Activated CD4-positive, CD25-positive, alpha-beta regulatory T cell treated with anti-CD3 and anti-CD28 coated beads, Interleukin-2, amount 50 U/mL, for 24 hours (primary cell): ENCODE results near the gene NELFCD.
"Not testable (repeated sequence)": the region's sequence is repeated elsewhere in the genome, so short reads cannot be mapped to it uniquely, and the experiment has no call there.

Source experiments
- ATAC-seq, 2 donors: fragments of 150-1000 bp; cut with Tn5 transposase; one replicate each; pipeline ENCODE4 v1.10.0; 2021; ENCODE audit warnings: mild to moderate bottlenecking in 1 of 2, moderate library complexity in 1 of 2

NELFCD gene

DNA sequence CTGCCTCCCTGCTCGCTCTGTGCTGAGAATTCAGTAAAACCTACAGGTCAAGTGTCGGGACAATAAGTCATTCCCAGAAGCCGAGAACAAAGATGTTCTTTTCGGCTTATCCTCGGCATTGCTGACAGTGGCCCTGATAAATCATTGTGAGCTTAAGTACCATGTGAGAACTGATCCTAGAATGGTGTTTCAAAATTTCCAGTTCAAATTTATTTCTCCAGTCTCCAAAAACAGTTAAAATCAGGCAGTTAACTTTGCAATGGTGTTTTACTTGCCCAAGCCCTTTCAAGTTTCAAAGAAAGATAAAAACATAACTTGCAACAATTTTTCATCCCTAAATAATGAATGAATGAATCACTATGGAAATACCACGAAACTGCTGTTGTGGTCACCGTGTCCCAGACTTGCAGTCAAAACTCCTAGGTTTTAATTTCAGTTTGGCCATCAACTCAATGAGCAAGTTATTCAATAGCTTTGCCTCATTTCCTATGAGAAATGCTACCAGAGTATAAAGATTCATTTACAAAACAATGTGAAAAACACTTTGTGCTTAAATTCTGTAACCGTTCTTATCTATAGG lies 46.8 kb downstream of the NELFCD start:
- ATAC-seq: no peak

DNA sequence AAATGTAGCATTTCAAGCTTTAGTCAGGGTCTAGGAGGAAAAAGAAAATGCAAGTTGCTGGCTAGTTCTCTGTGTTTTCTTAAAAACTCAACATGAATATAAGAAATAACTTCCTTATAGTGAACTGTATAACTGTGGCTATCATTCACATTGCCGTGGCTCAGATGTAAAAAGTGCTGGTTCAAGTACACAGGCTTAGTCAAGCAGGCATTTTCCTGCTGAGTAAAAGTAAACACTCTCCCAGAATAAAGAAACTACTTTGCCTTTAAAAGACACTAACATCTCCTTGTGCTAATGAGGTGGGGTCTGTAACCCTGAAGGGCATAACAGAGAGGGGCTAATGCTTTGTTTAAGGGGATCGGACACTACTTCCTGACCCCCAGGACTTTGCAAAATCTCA lies 47.8 kb downstream of the NELFCD start:
- ATAC-seq: no peak

DNA sequence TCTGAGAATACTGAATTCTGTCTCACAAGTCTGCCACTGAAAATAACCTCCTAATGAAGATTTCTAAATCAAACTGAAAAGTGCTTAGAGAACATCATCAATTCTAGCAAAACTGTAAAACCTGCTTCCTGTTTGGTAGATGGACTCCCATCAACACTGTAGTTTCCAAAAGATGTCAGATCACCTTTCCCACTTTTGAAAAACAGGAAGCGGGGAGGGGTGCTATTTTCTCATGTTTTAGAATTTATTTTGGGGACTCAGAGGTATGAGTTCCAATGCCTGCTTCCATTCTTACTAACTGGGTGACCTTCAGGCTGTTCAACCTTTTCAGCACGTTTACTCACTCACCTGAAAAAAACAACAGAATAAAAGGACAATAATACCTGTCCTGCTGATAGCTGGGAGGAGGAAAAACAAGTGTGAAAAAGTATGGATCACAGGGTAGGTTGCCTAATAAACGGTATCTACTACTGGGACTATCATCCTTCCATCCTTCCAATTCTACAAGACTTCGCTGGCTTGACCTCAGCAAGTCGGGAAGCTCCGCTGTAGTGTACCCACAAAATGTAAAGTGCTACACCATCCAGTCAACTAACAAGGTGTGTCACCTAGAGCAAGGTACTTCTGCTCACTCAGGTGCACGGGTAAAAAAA lies 50.0 kb downstream of the NELFCD start:
- no peak for ATAC-seq

DNA sequence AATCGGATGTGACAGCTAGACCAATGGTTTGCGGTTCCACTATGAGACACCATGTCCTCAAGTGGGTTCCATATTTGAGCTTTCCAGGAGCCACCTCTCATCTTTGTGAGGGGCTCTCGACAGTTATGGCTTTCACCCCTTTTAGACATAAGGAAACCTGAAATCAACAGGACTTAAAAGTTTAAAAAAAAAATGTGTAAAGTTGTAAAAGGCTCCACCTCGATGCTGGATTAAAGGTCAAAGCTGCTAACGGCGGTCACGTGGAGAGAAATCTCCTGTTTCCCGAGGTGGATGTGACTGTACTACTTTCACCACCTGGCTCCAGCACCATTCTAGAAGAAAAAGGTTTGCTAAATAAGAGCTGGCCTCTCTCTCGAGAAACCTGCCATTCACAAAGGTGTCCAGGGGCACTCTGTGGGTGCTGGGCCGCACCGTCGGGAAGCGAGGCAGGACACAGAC lies 50.5 kb downstream of the NELFCD start:
- no peak for ATAC-seq

DNA sequence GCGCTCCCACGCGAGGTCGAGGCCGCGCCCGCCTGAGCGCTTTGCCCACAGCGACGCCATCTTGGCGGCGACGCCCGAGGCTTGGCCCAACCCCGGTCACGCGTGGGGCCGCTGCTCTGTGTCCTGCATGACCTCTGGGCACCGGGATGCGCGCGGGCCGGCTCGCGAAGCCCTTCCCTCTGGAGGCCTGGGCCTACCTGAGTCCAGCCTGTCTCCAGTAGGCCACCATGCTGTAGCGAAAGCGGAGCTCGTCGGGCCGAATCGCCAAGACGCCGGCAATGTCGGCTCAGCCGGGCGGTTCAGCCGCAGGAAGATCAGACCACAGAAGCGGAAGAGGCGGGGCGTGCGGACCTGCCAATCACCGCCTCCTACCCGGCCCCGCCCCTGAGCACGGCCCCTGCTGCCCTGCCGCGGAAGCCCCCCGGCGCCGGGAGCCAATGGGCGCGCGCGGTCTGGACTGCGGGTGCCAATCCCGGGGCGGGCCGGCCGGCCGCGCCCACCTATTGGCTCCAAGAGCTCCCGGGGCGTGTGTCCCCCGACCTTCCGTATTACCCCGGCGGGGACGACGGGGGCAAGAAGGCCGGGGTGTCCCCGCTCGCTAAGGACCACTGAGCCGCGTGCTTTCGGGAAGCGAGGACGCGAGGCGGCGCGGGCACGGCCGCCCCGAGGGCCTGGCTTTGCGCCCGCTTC lies 51.1 kb downstream of the NELFCD start, which contains the start of gene ATP5F1E:
TSS of gene ATP5F1E (minus strand) at position 313 of the 690 bp plus-strand sequence. CDS start at position 229, 84 bp downstream.
- peak; percentile 96 to 98 for ATAC-seq

DNA sequence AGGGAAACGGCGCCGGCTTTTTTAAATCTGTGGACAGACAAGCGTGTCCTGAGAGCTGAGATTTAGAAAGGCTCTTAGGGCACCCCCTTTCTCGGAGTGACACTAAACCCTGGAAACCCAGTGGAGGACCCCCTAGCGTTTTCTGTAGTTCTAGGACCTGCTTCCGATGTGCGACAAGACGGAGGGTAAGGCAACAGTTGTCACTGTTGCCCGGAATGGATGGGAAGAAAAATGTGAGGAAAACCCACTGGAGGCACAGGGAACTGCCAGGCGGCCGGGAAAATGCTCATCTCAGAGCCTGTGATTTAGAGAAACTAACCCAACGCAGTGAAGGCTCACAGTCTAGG lies 51.6 kb downstream of the NELFCD start:
- peak; percentile 4 to 7 for ATAC-seq

DNA sequence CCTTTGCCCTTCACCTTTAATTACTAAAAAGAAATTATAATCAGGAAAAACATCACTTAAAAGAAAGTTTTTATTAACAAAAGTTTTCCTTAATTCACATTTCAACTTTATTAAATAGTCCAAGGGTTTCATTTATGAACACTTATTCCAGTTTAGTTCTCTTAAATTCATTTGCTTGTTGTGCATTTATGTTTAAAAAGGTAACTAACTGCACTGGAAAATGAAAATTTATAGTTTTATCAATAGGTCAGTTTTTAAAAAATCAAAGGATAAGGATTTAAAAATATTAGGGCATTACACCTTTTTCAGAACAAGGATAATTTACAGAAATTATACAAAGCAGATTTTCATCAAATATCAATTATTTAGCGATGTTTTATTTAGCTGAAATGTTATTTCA lies 52.0 kb downstream of the NELFCD start:
- ATAC-seq: no peak

DNA sequence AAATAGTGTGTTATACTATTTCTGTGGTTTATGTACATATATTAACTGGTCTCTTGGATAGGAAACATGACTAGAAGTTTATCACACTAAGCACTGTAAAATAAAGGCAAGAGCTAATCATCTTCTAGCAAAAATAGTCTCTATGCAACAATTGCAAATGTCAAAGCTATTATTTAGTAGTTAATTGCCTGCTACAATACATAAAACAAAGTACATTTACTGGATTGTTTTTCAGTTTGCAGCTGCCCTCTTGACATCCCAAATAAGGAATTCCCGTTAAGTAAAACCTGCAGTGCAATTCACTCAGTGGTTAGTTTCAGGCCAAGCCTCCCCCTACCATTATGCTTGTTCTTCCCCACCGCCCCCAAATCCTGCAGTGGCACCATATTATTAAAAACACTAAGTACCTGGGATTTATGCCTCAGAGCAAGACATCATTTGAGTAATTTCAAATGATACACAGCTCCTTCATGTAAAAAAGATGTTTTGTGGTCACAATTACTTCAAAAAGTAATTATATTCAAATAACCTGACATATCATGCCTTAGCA lies 52.6 kb downstream of the NELFCD start:
- no peak for ATAC-seq

DNA sequence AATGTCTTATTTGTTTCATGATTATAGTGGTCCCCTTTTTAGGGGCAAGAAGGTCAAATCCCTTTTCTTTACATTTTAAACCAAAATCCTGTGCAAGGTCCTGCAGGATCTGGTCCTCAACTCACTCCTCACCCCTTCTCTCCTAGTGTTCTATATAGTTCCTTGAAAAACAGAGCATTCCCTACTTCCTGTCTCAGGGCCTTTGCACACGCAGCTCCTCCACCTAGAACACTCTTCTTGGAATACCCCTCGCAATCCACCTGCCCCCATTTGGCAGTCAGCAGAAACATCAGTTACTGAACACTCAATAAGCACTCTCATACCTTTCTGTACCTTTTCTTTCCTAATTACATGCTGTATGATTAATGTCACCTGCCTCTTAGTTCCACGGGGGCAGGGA lies 54.3 kb downstream of the NELFCD start:
- ATAC-seq: no peak

DNA sequence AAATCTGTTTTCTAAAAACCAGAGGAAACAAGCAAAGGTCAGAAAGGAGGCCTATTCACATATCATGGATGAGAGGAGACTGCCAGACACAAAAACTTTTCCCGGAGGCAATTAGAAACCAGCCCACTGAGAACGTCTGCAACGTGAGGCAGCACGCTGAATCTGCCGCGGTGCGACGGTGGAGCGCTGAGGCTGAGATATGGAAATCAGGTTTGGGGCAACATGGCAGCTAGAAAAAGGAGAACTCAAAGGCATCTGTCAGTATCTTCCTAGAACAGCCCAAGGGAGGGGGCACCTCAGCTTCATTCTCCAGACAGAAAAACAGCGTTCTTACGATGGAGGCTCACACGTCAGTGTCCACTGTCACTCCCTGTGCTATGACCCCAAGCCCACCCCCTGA lies 56.3 kb downstream of the NELFCD start:
- ATAC-seq: no peak

DNA sequence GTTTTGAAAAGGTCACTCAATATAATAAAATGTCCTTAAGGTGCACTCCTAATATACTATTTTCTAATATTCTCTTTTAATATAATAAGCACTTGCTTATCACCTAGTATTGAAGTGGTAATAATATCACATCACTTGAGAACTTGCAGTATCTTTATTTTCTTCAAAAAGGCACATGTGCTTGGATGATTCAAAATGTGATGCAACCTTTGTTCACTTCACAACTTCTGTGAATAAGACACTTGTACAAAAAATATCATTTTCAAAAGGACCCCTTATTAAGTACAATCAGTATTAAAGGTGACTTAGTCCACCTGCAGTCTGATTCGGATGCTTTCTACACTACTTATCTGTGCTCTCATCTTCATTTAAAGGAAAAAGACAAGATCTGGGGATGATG lies 58.2 kb downstream of the NELFCD start:
- ATAC-seq: peak in 1 of 2 donors; percentile 4

DNA sequence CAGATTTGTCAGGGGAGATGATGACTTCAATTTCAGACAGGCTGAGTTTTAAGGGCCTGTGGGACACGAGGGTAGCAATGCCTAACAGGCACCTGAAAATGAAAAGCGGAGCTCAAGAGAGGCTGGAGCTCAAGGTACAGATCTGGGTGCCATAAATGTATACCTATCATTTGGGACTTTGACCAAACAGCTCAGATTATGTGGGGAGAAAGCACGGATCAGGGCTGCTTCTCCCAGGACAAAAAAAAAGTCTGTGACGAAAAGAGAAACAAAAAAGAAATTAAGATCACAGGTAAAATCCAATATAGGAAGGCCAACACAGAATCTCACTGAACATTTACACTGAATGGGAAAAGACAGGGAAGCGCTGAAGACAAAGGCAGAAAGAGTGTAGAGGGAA lies 59.6 kb downstream of the NELFCD start:
- ATAC-seq: no peak

DNA sequence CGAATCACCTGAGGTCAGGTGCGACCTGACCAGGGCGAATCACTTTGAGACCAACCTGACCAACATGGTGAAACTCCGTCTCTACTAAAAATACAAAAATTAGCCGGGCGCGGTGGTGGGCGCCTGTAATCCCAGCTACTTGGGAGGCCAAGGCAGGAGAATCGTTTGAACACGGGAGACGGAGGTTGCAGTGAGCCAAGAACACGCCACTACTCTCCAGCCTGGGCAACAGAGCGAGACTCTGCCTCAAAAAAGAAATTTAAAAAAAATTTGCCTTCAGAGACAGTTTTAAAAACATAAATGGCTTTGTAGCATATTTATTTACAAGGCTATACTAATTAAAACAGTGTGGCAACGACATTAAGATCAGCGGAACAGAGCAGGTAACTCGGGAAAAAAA lies 60.4 kb downstream of the NELFCD start:
- not testable (repeated sequence) for ATAC-seq

DNA sequence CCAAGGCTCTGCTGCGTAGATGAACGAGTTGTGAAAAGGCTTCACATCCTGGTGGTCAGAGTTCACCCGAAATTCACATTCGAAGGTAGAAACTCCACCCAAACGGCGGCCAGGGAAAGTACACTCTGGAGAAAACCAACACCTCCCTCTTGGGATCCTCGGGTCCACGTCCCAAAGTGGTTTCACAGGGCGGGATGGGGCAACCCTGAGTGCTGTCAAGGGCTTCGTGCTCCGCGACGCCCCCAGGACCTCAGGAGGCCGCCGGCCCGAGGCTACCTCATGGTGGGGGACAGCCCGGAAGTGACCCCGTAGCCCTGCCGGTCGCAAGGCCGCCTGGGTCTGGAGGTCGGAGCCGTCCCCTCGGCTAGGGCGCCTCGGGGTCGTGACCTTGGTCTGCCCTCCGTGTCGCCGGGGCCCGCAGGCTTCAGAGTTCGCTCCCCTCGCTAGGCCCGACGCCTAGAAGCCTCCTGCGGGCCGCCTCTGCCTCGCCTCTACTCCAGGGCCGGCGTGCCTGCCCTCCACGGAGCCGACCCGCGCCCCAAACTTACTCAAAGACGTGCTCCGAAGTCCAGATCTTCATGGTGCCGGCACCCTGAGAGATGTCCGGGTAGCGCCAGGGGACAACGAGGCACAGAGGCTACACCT lies 61.2 kb downstream of the NELFCD start, which contains the start of gene PRELID3B:
TSS of gene PRELID3B (minus strand) at position 636 of the 645 bp plus-strand sequence. CDS start at position 580, 56 bp downstream.
- ATAC-seq: peak; percentile 28 to 32

DNA sequence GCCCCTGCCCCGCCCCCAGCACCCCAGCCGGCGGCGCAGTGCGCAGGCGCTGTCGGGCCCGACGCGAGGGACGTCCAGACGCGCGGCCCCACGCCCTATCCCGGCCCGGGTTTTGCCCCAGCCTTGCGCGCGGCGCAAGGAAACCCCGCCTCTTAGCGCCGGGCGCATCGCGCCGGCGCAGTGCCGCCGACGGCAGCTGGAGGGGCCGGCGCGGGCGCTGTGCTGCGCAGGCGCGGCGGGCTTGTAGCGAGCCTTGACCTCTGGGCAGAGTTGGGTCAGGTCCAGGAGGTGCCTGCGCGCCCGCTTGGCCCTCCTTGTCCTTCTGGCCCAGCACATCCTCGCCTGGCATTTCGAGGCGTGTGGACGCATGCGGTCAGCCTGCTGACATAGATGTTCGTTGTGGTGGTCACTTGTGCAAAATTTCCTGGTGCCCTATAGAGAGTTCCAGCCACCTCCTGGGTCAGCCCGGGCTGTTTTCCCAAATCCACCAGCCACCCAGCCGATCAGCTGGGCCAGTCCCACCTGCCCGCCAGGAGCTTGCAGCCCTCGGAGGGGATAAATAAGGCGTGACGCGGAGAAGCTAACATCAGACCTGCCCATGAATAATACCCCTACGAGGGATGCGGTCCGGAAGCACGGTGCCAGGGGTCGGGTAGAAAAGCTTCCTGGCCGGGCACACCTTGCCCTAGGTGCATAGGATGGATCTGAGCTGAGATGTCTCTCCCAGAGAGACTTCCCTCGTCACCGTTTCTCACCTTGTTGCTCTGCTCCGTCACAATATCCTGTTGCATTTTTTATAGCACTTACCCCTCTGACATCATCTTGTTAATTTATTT lies 62.0 kb downstream of the NELFCD start:
- ATAC-seq: peak; percentile 96 to 97

DNA sequence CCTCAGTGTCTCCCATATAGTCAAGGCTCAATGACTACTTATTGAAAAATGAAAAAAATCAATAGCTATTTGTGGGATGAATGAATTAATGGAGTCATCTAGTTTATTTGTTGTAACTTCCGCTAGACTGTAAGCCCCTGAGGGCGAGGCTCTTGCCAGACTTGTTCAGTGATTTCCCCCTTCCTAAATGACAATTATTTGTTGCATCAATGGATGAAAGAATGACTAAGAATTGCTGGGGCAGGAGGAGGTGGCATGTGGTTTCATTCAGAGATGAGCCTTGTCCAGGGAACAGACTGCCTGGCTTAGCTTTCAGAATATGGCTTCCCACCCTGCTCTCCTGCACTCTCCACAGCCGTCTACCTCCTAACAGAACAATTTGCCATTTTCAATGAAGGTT lies 62.6 kb downstream of the NELFCD start:
- no peak for ATAC-seq

DNA sequence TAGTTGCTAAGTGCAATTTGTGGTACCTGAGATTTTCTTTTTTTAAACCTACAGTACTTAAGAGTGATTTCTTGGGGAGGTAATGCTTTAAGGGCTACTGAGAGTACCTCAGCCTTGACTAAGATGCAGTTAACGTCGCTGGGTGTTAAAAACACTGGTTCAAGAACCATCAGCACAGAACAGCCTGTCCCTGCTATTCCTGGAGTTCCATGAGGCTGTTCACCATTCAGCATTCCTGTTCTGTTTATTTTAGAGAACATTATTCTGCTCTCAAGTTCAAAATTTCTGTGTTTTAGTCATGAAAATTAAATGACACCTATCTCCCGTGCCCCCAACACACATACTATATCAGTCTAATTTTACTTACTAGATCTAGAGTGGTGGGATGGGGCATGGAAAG lies 63.2 kb downstream of the NELFCD start:
- ATAC-seq: no peak
